HG03354 (cell line): Measurements from ENCODE around the gene ASXL1.
"Not testable (repeated sequence)": the region's sequence is repeated elsewhere in the genome, so short reads cannot be mapped to it uniquely, and the experiment has no call there.

Experiments
- ATAC-seq: cut with Tn5 transposase; IDR thresholded peaks from one replicate; pipeline ENCODE4 v1.9.1; 2021; ENCODE audit warnings: mild to moderate bottlenecking; ENCODE audit not compliant: unreplicated experiment, poor library complexity, severe bottlenecking

The ASXL1 gene

DNA sequence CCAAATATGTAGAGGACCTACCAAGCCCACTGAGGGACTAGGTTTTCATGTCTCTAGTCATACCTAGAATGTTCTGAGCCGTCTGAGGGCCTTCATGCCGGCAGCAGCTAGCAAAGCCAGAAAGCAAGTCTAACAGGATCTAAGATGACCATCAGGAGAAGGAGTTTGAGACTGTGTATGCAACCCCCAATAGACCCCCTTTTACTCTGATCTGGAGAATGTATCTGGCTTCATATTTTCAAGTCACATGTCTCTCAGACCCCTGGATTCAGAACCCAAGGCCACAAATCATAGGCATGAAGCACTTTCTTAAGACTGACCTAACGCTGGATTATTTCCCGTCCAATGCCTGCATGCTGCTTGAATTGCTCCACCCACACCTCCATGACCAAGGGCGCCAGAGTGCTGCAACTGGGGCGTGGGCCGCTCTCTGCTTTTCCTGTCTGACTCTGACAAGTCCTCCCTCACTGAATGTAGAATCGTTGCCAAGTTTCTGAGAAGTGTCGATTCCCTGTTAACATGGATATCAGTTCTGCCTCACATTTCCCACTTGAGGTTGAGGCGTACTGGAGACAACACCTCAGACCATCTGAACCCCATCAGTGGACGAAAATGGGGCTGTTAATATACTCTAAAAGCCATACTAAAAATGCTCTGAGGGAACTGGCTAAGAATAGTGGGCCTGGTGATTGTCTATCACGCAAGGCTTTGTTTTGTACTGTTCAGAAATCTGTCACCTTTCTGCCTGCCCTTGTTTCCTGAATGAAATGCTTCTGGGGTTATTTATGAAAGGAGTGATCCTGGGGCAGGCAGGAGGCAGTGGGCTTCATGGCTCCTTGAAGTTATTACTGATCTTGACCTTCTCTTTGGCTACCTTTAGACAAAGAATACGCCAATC is 23.9 kb upstream of the ASXL1 start:
- ATAC-seq, result peak; percentile 24

DNA sequence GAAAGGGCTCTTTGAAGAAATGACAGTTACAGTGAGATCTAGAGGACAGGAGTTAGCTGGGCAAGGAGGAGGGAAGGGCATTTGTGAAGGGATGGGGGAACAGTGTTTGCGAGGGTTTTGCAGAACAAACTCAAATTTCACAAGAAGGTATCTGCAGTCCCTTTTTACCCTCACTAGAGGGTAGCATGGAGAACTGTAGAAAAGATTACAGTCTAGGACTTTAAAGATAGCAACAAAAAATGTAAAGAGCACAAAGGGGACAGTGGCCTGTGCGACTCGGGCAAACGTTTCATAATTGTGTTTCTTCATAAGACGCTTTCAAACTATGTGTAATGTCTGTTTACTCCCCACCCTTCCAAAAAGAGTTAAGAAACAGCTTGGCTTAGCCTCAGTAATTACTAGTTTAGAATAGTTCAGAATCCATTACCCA is 21.2 kb upstream of the ASXL1 start:
- no peak for ATAC-seq

DNA sequence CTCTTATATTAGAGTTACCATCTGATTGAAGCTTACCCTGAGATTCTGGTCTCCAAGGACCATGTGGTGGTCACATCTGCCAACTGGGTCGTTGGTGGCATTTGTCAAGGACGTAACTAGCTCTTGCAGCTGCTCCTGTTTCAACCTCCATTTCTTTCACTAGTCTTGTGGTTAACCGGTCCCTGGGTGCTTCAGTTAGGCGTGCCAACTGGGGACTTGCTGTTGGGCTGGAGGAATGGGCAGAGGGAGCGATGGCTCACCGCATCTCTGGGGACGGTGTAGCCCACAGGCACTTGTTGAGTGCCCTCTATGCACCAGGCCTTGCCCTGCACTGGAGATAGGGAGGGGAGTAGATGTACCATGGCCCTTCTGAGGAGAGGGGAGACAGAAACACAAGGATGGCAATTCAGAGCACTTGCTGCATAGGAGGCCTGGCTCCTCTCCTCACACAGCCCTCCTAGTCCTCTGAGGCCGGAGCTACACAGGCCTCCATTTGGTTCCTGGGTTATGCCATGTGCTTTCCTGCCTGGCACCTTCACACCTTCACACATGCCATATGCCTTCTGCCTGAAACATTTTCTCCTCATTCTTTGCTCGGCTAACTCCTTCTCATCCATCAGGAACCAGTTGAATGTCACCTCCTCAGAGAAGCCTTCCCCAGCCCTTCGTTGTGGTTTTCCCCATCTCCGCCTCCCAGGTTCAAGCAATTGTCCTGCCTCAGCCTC is 20.0 kb upstream of the ASXL1 start:
- no peak for ATAC-seq

DNA sequence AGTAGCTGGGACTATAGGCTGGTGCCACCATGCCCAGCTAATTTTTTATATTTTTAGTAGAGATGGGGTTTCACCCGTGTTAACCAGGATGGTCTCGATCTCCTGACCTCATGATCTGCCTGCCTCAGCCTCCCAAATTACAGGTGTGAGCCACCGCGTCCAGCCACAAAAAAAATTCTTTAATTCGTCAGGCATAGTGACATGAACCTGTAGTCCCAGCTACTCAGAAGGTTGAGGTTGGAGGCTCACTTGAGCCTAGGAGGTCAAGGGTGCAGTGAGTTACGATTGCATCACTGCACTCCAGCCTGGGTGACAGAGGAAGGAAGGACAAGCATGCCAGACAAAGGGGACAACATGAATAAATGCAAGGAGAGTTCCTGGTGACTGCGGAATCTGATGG is 19.5 kb upstream of the ASXL1 start:
- ATAC-seq, result no peak

DNA sequence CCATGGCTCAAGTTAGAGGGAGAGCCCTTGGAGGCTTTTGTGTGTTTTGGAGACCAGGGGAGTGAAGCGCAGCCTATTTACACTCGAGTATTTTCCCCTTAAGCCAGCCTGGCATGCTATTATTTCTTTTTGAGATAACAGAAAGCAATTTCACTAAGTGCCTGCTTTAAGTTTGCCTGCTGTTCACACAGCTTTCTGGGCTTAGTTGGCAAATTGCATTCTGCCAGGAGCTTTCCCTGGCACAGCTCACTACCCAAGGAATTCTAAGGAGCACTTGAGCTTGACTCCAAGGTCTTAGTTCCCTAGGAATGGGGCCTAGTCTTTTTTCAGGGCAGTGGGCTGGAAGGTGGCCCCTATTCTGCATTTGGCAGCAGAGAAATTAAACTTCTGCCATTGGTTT is 19.0 kb upstream of the ASXL1 start:
- no peak for ATAC-seq

DNA sequence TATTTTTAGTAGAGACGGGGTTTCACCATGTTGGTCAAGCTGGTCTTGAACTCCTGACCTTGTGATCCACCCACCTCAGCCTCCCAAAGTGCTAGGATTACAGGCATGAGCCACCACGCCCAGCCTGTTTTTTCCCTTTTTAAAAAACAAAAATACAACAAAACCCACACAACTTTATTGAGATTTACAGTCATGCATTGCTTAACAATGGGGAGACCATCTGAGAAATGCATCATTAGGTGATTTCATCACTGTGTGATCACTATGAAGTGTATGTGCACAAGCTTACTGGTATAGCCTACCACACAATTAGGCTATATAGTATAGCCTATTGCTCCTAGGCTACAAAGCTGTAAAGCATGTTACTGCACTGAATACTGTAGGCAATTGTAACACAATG is 17.1 kb upstream of the ASXL1 start:
- not testable (repeated sequence) for ATAC-seq

DNA sequence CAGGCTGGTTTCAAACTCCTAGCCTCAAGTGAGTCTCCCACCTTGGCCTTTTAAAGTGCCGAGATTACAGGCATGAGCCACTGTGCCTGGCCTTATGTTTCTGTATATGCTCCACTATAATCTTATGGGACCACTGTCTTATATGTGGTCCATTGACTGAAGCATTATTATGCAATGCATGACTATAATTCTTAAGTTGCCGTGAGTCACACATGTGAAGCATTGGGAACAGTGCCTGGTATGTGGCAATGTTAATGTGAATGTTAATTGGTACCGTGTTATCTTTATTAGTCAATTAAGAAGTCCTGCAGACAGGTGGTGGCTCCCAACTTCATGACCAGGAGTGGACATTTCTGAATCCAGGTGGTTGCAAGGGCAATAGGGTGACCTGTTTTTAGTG is 14.7 kb upstream of the ASXL1 start:
- no peak for ATAC-seq

DNA sequence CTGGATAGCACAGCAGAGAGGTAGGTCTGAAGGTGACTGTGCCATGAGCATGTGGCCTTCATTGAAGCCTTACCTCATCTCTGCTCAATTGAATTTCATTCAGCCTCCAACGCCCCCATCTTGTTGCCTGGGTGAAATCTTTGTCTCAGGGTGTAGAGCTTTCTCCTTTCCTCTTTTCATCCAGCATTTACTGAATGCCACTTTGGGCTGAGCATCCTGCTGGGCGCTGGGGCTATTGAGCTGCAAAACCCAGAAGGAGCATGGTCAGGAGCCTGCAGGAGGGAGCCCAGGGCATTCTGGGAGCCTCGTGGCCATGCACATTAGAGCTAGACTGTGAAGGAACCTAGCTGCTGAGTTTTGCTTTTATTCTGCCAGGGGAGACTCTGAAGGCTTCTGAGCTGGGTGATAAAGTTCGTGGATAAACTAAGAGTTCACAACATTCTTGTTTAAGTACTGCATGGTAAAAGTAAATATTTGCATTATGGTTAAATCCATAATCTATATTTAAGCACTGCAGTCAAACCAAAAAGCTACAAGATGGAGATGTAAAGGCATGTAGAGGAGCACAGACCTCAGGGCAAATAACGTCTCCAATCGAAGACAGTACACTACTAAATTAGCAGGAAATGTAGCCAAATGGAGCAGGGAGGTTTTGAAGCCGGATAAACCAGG is 13.2 kb upstream of the ASXL1 start:
- ATAC-seq, result no peak

DNA sequence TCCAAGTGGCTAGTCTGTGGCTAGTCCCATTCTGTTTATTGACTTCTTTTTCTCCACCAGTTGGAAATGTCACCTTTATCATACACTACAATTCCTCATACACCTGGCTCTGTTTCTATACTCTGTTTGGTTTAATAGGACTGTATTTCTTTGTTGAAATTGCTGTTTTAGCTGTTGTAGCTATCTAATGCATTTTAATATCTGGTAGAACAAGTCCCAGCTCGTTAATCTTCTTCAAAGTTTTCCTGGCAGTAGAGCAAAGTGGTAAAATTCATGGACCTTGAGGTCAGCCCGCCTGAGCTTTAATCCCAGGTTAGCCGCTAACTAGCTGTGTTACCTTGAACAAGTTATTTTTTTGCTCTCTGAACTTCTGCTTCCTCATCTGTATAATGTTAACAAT is 9.9 kb upstream of the ASXL1 start:
- ATAC-seq, result no peak

DNA sequence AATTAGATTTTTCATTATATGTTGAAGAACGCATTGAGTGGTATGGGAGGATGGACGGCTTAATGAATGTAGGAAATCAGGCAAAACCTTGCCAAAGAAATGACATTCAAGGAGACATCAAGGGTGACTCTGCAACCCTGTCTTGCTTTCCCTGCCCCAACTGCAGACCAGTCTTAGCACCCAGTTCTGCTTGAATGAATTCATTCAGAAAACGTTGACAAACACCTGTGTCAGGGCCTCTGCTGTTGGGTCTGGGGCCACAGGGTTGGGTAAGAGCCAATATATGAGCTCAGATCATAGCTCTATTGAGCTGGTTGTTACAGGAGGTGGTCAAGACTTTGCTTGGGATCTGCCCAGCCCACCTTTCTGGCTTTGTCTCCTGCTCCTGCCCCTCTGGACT is 7.7 kb upstream of the ASXL1 start:
- ATAC-seq, result no peak

DNA sequence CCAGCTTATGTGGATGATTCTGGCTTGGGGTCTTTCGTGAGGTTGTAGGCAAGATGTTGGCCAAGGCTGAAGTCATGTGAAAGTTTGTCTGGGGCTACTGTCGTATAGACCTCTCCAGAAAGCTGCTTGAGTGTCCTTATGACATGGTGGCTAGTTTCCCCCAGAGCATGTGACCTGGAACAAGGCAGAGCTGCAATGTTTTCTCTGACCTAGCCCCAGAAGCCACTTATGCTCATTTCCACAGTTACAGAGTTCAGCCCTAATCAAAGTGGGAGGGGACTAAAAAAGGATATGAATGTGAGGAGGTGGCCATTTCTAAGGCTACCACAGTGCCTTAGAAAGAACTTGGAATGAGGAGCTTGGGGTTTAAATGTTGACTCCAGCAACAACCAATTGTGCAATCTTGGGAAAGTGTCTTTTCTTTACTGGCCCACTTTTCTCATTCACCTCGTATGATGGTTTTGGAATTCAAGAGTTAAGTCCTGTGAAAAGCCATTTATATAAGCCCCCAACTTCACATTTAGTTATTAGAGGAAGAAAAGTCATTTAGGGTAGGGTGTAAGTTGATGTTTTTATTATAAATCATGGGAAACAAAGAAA is 5.9 kb upstream of the ASXL1 start:
- no peak for ATAC-seq

DNA sequence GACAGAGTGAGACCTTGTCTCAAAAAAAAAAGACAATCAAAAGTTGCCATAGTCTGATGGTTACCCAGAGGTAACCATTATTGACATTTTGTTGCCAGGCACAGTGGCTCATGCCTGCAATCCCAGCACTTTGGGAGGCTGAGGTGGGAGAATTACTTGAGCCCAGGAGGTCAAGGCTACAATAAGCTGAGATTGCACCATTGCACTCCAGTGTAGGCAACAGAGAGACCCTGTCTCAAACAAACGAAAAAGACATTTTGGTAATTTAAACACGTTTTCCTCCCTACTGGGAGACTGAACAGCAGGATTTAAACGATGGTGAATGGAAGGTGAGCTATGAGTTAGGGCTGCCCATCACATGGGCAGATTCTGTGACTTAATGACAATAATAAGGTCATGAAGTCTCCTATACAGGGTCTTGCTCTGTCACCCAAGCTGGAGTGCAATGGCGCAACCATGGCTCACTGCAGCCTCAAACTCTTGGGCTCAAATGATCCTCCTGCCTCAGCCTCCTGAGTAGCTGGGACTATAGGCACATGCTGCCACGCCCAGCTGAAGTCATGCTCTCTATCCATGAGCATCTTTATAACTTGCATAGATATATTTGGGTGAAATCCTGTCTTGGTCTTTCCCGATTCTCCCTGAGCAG is 4.2 kb upstream of the ASXL1 start:
- ATAC-seq, result no peak

DNA sequence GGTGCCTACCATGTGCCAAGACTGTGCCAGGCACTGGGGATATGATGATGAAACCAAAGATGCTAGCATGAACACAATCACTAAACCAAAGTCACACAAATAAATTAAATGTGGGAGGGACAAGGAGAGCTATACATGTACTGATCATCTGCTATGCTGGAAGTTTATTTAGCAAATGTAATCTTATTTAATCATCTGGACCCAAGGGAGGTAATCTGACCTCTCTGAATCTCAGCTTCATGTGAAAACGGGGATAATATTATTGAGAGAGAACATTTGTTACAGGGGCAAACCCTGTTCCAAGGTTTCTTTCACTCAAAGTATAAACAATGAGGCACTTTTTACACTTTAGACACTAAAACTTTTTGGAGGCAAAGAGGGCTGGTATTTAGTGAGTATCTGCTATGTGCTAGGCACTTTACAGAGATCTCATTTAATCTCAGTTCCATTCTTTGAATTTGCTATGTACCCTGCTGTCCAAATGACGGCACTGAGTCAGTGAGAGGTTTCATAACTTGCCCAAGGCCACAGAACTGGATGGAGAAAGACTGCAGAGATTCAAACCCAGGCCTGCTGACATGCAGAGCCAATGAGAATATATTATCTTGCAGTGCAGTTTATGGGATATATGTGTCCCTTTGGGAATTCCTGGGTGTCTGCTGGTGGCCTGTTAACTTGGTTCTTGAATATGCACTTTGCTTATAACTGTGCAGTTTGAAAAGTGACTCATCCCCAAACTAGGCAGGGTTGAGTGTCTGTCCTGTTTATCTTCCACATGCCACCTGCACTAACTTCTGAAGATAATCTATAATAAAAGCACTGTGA is 3.3 kb upstream of the ASXL1 start:
- no peak for ATAC-seq

DNA sequence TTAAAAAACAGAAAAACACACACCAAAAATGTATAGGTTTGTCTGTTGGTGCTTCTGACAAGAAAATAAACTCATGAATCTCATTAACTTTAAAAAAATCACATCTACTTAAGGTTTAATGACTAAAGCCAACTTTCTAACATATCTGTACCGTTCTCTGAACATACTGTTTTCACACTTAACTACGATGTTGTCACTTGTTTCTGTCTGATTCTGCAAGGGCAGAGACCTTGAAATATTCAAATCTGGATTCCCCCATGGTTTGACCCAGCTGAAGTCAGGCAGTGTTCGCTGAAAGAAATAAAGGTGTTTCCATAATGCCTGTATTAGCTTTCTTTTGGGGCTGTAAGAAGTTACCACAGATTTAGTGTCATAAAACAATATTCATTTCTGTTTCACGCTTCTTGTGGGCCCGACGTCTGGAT is 2.7 kb upstream of the ASXL1 start:
- ATAC-seq, result peak; percentile 32

DNA sequence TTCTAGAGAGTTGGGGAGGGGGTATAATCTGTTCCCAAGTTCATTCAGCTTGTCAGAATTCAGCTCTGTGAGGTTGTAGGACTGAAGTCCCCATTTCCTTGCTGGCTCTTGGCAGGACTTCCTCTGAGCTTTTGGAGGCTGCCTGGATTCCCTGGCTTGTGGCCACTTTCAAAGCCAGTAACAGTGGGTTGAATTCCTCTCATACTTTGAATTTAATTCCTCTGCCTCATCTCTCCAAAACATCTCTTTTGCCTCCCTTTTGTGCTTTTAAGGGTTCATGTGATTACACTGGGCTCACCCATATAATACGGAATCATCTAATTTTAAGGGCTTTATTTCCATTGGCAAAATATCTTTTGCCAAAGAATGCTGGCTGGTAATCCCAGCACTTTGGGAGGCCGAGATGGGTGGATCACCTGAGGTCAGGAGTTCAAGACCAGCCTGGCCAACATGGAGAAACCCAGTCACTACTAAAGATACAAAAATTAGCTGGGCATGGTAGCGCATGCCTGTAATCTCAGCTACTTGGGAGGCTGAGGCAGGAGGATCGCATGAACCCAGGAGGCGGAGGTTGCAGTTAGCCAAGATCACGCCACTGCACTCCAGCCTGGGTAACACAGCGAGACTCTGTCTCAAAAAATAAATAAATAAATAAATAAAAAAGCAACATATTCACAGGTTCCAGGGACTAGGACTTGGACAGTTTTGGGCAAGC is 2.1 kb upstream of the ASXL1 start:
- not testable (repeated sequence) for ATAC-seq

DNA sequence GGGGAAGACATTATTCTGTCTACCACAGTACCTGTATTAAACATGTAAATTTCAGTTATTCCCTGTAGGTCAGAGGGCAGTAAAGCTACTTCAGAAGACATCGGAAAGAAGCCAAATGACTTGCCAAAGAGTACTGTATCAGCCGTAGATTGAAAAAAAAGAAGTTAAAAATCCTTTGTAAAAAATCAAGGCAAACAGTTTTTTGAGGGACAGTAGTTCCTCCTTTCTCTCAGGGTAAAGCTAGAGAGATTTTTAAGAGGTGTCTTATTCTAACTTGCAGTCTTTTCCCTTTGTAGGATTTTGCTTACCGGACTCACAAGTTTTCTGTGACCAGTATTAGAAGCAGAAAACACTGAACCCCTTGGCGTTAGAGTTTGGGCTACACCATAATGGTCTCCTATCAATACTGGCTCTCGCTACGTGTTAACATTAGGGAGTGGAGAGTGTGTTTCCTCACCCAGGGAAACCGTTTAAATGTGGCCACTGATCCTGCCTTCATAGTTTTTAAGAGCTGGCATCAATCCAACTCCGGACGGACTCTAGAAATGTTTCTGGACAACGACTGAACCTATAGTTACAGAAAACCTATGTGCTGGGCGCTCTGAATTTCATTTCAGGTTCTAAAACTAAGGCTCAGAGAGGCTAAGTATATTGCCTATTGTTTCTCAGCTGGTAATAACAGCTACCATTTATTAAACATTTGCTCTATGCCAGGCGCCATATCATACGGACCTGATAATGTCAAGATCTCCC is 1.3 kb upstream of the ASXL1 start:
- no peak for ATAC-seq

DNA sequence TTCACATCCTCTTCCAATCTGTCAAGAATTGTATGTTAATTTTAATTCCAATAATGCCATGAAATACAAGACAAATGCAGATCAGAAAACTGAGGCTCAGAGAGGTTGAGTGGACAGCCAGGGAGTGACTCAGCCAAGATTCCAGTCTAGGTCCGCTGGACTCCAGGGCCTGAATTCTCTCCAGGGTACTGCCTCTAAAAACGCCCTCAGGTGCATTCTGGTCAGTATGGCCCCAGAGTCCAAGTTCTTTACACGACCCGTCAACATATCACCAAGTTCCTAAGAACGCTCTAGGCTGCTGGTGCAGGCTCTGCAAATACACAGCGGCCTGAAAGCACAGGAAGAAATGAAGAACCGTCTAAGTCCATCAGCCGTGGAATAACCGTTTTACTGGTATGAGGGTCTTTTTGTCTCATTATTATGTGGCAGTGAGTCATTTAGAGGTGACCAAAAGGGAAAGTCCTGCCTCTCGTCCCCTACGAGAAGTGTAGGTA is 709 bp upstream of the ASXL1 start:
- ATAC-seq, result no peak

DNA sequence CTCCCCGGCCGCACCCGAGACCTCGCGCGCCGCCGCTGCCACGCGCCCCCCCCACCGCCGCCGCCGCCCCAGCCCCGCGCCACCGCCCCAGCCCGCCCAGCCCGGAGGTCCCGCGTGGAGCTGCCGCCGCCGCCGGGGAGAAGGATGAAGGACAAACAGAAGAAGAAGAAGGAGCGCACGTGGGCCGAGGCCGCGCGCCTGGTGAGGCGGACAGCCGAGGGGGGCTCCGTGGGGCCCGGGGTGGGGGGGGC is 426 bp downstream of the ASXL1 start:
- no peak for ATAC-seq
